Ramos (cell line): ENCODE data around the gene RAB11A.

Experiments used
- in situ Hi-C: fragments of 300-500 bp; cut with MboI; formaldehyde crosslinking; loops from one replicate; pipeline ENCODE4 v1.14.3; 2022; ENCODE audit warnings: low sequenced_read_pairs; ENCODE audit not compliant: unreplicated experiment

The RAB11A gene

DNA sequence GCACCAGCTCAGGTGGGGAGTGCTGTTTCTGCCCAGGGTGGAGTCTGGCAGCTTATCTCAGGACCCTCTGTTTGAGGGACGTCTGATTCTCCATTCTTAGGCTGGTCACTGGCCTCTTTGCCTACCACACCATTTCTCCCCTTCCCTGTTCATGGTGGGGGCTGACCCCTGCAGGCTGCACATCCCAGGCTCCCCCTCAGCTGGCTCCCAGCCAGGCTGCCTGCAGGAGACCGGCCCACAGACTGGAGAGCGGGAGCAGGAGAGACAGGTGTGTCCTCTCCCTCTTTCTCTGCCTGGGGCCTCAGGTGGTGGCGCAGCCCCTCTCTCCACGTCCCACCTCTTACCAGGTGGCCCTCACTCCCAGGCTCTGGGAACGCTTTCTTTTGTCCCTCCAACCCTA is 60.8 kb downstream of the RAB11A start:
- in situ Hi-C loops, result no loop called here

DNA sequence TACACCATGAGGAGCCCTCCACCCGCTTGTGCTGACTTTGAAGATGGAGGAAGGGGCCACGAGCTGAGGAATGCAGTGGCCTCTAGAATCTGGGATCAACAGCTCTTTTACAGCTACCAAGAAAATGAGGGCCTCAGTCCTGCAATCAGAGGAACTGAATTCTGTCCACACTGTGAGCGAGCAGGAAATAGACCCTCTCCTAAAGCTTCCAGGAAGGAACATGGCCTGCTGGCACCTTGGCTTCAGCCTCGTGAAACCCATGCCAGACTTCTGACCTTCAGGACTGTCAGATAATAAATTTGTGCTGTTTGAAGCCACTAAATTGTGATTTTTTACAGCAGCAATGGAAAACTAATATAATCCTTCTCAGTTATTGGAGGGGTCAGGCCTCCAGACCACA is 61.9 kb downstream of the RAB11A start:
- in situ Hi-C loops, result no loop called here

DNA sequence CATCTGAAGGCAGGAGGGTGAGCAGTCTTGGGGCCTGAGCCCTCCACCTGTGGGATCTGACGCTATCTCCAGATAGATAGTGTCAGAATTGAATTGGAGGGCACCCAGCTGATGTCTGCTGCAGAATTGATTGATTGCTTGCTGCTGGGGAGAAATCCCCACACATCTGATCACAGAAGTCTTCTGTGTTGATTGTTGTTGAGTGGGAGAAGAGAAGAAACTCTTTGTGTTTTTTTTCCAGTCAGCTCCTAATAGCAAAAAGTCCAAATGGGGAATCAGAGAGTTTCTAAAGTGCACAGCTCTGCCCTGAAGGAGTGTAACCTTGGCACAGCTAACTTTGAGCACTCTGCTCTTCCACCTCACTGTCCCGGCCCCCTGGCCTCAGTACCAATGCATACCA is 66.1 kb downstream of the RAB11A start:
- in situ Hi-C loops, result no loop called here

DNA sequence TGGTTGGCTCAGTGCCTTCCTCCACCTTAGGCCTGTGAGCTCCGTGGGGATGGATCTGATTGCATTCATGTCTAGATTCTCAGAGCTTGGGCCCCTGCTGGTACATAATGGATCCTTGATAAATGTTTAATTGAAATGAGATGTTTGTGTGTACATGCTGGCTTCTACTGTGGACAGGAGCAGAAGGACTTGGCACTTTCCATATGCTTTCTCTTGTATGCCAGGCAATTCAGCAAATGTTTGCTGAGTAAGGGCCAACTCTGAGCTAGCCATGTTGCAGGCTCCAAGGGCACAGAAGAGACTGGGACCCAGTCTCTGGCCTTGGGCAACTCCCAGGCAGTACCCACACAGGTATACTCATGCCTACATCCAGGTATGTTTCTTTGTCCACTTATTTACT is 67.0 kb downstream of the RAB11A start:
- in situ Hi-C loops, result no loop called here

DNA sequence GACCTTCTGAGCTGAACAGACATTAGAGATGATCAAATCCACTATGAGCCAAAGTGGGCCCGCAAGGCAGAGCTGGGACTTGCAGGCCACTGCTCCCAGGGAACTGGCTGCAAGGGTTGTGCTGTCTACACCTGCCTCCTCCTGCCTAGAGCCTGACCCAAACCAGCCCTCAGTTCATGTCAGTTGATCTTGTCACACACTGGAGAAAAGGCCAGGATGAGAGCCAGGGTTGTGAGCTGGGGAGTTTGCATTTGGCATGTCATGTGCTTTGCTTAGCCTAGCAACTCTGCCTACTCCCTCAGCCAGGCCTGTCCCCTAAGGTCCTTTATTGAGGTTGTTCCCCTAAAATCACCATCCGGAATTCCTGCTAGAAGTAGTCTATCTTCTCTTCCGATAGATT is 67.8 kb downstream of the RAB11A start:
- in situ Hi-C loops, result no loop called here

DNA sequence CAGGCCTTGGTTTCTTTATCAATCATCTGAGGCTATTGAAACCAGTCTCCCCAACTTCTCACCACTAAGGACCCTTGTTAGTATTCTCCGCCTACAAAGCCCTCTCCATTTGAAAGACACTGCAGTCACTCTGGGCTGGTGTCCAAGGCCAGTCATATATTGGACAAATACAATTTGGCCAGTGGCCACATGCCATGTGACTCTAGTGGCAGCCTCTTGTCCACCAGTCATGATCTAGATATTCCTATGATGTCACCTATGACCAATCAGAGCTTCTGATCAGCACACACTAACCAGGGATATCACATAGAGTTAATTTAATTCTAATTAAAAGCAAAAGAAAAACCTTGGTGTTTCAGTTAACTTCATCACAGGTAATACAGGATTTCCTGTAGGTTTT is 68.2 kb downstream of the RAB11A start:
- in situ Hi-C loops, result no loop called here

DNA sequence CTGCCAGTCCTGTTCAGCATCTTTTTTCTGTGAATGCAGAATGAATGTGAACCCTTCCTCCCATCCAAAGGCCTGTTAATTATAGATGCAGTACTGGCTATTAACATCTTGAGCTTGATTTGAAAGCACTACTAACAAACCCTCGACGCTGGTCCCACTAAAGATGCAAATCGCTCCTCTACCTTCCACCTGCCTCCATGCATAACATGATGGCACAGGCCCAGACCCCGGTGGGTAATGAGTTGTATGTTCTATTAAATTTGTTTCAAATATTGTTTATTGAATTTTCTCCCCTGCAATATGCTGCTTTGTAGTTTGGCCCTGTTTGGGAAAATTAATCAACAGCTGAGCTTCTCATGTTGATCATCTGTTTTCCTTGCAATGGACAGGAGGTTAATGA is 69.3 kb downstream of the RAB11A start:
- in situ Hi-C loops, result no loop called here

DNA sequence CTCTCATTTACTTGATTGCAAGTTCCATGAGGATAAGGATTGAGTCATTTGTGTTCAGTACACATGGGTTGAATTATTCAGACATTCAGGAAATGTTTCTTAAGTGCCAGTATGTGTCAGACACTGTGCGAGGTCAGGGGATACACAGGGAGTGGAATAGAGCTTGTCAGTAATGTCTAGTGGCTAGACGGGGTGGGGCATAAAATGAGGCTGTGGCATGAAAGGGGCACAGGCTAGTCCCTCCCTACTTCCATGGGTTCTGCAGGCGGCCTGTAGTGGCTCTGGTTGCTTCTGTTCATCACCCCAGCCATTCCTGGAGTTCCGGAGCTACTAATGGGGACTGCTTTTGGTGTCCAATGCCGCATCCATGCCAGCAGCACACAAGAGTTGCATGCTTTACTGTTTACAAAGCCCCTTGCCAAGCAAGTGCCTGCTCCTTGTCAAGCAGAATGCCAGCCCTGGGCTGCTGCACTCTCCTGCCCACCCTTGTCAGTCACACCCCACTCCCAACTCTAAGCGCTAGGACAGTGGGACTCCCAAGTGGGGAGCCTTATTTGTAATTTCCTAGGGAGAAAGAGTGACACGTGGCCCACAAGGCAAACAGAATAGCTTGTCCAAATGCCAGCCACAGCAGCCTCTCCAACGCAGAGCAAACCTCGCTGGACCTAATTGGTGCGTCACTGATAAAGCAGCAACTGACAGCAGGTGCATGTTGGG is 70.8 kb downstream of the RAB11A start:
- in situ Hi-C loops, result no loop called here

DNA sequence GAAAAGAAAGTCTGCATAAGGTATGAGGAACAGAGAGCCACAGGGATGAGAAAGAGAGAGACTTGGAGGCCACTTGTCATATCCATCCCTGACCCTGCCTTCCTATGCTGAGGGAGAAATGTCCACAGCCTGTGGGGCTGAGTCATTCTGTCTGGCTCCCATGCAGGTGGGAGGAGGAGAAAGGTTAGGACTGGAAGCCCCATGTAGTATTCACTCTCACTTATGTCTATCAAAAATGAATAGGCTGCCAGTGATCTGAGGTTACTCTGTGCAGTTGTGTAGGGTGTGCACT is 71.3 kb downstream of the RAB11A start:
- in situ Hi-C loops, result no loop called here
